ENCODE results near the gene SCAF4. TPM values are rescaled to one million over a fixed set of nuclear protein-coding genes. Genes with fewer than 3 reads are reported as not detected.

SCAF4 gene
- total and polyA plus RNA-seq, 9 of the 15 experiments (the other 6 are each of a cell fraction or from before 2014, with no cell fraction given), result 2.3 to 55.7 (median 17.2) TPM

DNA sequence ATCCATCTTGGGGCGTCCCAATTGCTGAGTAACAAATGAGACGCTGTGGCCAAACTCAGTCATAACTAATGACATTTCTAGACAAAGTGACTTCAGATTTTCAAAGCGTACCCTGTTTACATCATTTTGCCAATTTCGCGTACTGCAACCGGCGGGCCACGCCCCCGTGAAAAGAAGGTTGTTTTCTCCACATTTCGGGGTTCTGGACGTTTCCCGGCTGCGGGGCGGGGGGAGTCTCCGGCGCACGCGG is 72.7 kb downstream of the SCAF4 start (continued):
- TF ChIP-seq, protein P1, sequence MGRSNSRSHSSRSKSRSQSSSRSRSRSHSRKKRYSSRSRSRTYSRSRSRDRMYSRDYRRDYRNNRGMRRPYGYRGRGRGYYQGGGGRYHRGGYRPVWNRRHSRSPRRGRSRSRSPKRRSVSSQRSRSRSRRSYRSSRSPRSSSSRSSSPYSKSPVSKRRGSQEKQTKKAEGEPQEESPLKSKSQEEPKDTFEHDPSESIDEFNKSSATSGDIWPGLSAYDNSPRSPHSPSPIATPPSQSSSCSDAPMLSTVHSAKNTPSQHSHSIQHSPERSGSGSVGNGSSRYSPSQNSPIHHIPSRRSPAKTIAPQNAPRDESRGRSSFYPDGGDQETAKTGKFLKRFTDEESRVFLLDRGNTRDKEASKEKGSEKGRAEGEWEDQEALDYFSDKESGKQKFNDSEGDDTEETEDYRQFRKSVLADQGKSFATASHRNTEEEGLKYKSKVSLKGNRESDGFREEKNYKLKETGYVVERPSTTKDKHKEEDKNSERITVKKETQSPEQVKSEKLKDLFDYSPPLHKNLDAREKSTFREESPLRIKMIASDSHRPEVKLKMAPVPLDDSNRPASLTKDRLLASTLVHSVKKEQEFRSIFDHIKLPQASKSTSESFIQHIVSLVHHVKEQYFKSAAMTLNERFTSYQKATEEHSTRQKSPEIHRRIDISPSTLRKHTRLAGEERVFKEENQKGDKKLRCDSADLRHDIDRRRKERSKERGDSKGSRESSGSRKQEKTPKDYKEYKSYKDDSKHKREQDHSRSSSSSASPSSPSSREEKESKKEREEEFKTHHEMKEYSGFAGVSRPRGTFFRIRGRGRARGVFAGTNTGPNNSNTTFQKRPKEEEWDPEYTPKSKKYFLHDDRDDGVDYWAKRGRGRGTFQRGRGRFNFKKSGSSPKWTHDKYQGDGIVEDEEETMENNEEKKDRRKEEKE (IDR thresholded peaks at IDR 0.05; ENCODE audit: borderline replicate concordance in 1 of 2, control insufficient read depth in 1 of 2, low read depth in 2 of 2, low read length in 1 of 2), result no peak
- TF ChIP-seq EP400 (IDR thresholded peaks at IDR 0.05) (peak; percentile 89), GTF2E2 (tag; IDR thresholded peaks at IDR 0.05) (peak; percentile 82; the same call in 1 of the 2 replicates), KLF1 (tag; IDR thresholded peaks at IDR 0.05) (no peak), ARNT (IDR thresholded peaks at IDR 0.05) (0 out of 4 replicates have a peak, but pooled peaks of 1 of the 2 experiments have one; percentile 12), MCM2 (IDR thresholded peaks at IDR 0.05; ENCODE audit: low read depth) (no peak), SIRT6 (IDR thresholded peaks at IDR 0.05; ENCODE audit: low read depth, low read length) (no peak), TAF9B (IDR thresholded peaks at IDR 0.05; ENCODE audit: partially characterized antibody) (peak; percentile 2), THAP12 (CRISPR knock-in tag; IDR thresholded peaks at IDR 0.05) (no peak), ZSCAN32 (CRISPR knock-in tag; IDR thresholded peaks at IDR 0.05) (no peak), HDAC1 (IDR thresholded peaks at IDR 0.05) (0 out of 4 replicates have a peak, but pooled peaks of 1 of the 2 experiments have one; percentile 62), MCM7 (IDR thresholded peaks at IDR 0.05) (no peak)
- TF ChIP-seq, protein P2, sequence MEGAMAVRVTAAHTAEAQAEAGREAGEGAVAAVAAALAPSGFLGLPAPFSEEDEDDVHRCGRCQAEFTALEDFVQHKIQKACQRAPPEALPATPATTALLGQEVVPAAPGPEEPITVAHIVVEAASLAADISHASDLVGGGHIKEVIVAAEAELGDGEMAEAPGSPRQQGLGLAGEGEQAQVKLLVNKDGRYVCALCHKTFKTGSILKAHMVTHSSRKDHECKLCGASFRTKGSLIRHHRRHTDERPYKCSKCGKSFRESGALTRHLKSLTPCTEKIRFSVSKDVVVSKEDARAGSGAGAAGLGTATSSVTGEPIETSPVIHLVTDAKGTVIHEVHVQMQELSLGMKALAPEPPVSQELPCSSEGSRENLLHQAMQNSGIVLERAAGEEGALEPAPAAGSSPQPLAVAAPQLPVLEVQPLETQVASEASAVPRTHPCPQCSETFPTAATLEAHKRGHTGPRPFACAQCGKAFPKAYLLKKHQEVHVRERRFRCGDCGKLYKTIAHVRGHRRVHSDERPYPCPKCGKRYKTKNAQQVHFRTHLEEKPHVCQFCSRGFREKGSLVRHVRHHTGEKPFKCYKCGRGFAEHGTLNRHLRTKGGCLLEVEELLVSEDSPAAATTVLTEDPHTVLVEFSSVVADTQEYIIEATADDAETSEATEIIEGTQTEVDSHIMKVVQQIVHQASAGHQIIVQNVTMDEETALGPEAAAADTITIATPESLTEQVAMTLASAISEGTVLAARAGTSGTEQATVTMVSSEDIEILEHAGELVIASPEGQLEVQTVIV (CRISPR knock-in tag; IDR thresholded peaks at IDR 0.05; ENCODE audit: borderline replicate concordance), result no peak
- TF ChIP-seq, protein P3, sequence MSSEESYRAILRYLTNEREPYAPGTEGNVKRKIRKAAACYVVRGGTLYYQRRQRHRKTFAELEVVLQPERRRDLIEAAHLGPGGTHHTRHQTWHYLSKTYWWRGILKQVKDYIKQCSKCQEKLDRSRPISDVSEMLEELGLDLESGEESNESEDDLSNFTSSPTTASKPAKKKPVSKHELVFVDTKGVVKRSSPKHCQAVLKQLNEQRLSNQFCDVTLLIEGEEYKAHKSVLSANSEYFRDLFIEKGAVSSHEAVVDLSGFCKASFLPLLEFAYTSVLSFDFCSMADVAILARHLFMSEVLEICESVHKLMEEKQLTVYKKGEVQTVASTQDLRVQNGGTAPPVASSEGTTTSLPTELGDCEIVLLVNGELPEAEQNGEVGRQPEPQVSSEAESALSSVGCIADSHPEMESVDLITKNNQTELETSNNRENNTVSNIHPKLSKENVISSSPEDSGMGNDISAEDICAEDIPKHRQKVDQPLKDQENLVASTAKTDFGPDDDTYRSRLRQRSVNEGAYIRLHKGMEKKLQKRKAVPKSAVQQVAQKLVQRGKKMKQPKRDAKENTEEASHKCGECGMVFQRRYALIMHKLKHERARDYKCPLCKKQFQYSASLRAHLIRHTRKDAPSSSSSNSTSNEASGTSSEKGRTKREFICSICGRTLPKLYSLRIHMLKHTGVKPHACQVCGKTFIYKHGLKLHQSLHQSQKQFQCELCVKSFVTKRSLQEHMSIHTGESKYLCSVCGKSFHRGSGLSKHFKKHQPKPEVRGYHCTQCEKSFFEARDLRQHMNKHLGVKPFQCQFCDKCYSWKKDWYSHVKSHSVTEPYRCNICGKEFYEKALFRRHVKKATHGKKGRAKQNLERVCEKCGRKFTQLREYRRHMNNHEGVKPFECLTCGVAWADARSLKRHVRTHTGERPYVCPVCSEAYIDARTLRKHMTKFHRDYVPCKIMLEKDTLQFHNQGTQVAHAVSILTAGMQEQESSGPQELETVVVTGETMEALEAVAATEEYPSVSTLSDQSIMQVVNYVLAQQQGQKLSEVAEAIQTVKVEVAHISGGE (CRISPR knock-in tag; IDR thresholded peaks at IDR 0.05), result no peak
- TF ChIP-seq, protein P4, sequence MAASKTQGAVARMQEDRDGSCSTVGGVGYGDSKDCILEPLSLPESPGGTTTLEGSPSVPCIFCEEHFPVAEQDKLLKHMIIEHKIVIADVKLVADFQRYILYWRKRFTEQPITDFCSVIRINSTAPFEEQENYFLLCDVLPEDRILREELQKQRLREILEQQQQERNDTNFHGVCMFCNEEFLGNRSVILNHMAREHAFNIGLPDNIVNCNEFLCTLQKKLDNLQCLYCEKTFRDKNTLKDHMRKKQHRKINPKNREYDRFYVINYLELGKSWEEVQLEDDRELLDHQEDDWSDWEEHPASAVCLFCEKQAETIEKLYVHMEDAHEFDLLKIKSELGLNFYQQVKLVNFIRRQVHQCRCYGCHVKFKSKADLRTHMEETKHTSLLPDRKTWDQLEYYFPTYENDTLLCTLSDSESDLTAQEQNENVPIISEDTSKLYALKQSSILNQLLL (CRISPR knock-in tag; IDR thresholded peaks at IDR 0.05; ENCODE audit: borderline replicate concordance), result no peak

All from K562 (cell line).